HL-60 (cell line): Measurements from ENCODE around the gene CRLF1.

ENCODE experiments used
- DNase-seq, 2 experiments: peaks; one replicate each; pipeline ENCODE4 v3.0.0-alpha.2; 2010 to 2020; ENCODE audit warnings: low read depth in 1 of 2, low spot score in 1 of 2
- H3K27ac ChIP-seq: fragments of 250-450 bp; sonication (Bioruptor Pico); replicated peaks from 2 replicates; pipeline ENCODE4 v1.5.1; 2020; ENCODE audit warnings: mild to moderate bottlenecking, moderate library complexity
- H3K27me3 ChIP-seq: fragments of 250-450 bp; sonication (Bioruptor Pico); 2 replicates; pipeline ENCODE4 v1.5.1; 2021; ENCODE audit warnings: mild to moderate bottlenecking, moderate library complexity; ENCODE audit not compliant: insufficient read depth, poor library complexity, severe bottlenecking
- H3K4me3 ChIP-seq: replicated peaks from 2 replicates; pipeline ENCODE4 v1.5.1; 2011; ENCODE audit warnings: mild to moderate bottlenecking, control low read depth, low read length; ENCODE audit not compliant: insufficient read depth
- CTCF ChIP-seq: IDR thresholded peaks from one replicate; pipeline ENCODE4 v1.5.1; 2011; ENCODE audit warnings: low read length, control low read depth, inconsistent platforms; ENCODE audit not compliant: insufficient read depth
- GABPA ChIP-seq: IDR thresholded peaks from 2 replicates; pipeline ENCODE4 v1.6.1; 2012; ENCODE audit warnings: low read depth
- POLR2AphosphoS5 ChIP-seq: IDR thresholded peaks from 2 replicates; pipeline ENCODE4 v1.6.1; 2012; ENCODE audit warnings: low read depth
- REST ChIP-seq: IDR thresholded peaks from 2 replicates; pipeline ENCODE4 v1.6.1; 2012; ENCODE audit warnings: low read depth; ENCODE audit not compliant: insufficient replicate concordance
- SPI1 ChIP-seq: IDR thresholded peaks from 2 replicates; pipeline ENCODE4 v1.6.1; 2012; ENCODE audit warnings: low read depth, mild to moderate bottlenecking, borderline replicate concordance

CRLF1 gene

GRCh38 chr19:18653853-18654252 lies 47.3 kb upstream of the CRLF1 start:
- TF ChIP-seq SPI1, result no peak
- TF ChIP-seq CTCF, result no peak
- TF ChIP-seq GABPA, result no peak
- TF ChIP-seq REST, result no peak
- TF ChIP-seq POLR2AphosphoS5, result no peak
- no peak overlapping the region for H3K4me3 ChIP-seq
- H3K27ac ChIP-seq, result no peak overlapping the region
- DNase-seq, result no peak
- H3K27me3 ChIP-seq, result no peaks in the 10 kb centered on the region

GRCh38 chr19:18651733-18652132 lies 45.1 kb upstream of the CRLF1 start:
- TF ChIP-seq REST, result no peak
- no peak for TF ChIP-seq POLR2AphosphoS5
- TF ChIP-seq SPI1, result no peak
- no peak for TF ChIP-seq CTCF
- no peak for TF ChIP-seq GABPA
- H3K4me3 ChIP-seq, result no peak overlapping the region
- DNase-seq, result no peak
- no peak overlapping the region for H3K27ac ChIP-seq
- no peaks in the 10 kb centered on the region for H3K27me3 ChIP-seq

- Histone ChIP-seq H3K27me3 (no peaks in the 10 kb centered on the region), H3K4me3 (no peak overlapping the region), H3K27ac (no peak overlapping the region)
- TF ChIP-seq REST, result no peak
- DNase-seq, result no peak
Observed at GRCh38 chr19:18651300-18651699, 44.7 kb upstream of the CRLF1 start.

- no peak overlapping the region for H3K27ac ChIP-seq
- no peak for DNase-seq
- no peak overlapping the region for H3K4me3 ChIP-seq
- TF ChIP-seq SPI1 (no peak), GABPA (no peak), POLR2AphosphoS5 (no peak), CTCF (no peak), REST (no peak)
- no peaks in the 10 kb centered on the region for H3K27me3 ChIP-seq
Observed at GRCh38 chr19:18650468-18651041, 44.0 kb upstream of the CRLF1 start.
